B cell (primary cell): Measurements from ENCODE around the gene KLHL25. TPM values are rescaled to one million over a fixed set of nuclear protein-coding genes. Genes with fewer than 3 reads are reported as not detected.

Experiments used
- ATAC-seq: fragments of 200-7000 bp; cut with Tn5 transposase; one replicate; pipeline ENCODE4 v1.10.0; 2021; ENCODE audit warnings: low read depth, mild to moderate bottlenecking, moderate number of reproducible peaks, moderate library complexity
- CTCF ChIA-PET: fragments of 350-600 bp; sonication (Branson Sonifier 250); formaldehyde crosslinking; loops from one replicate; lab custom pipeline; 2021; ENCODE audit warnings: antibody characterized with exemption, inconsistent platforms; lab: Charles Lee
- POLR2A ChIA-PET: fragments of 350-600 bp; sonication (Branson Sonifier 250); formaldehyde crosslinking; loops from one replicate; lab custom pipeline; 2021; ENCODE audit warnings: antibody characterized with exemption; lab: Charles Lee
- DNase-seq: peaks from one replicate; pipeline ENCODE4 v3.0.0; 2013
- H2AFZ ChIP-seq: 2 replicates; pipeline ENCODE4 v1.6.1; 2012; ENCODE audit warnings: mild to moderate bottlenecking, low read depth, low read length; ENCODE audit not compliant: insufficient read depth, poor library complexity, severe bottlenecking
- H3K27ac ChIP-seq, 2 donors: 1 replicate in 1 of 2; 2 replicates in 1 of 2; pipeline ENCODE4 v1.5.1; 2012 to 2013; ENCODE audit warnings: low read length in 2 of 2, mild to moderate bottlenecking in 2 of 2, moderate library complexity in 1 of 2
- H3K27me3 ChIP-seq, 4 experiments: fragments of 200-600 bp in 1 of 4; sonication (generic) in 1 of 4; replicated peaks in 1 of 4; 1 replicate in 2 of 4; 2 replicates in 2 of 4; pipeline versions ENCODE4 v1.6.1 to v1.7.0; 2013 to 2016; ENCODE audit warnings: low read length in 3 of 4, mild to moderate bottlenecking in 2 of 4, mixed read lengths in 1 of 4, moderate library complexity in 1 of 4; ENCODE audit not compliant: insufficient read depth in 4 of 4, control insufficient read depth in 3 of 4; ENCODE audit errors: control extremely low read depth in 1 of 4
- H3K36me3 ChIP-seq, 2 experiments: replicated peaks in 1 of 2; 1 replicate in 1 of 2; 2 replicates in 1 of 2; pipeline versions ENCODE4 v1.6.1 to v1.7.1; 2013; ENCODE audit warnings: low read length in 1 of 2; ENCODE audit not compliant: insufficient read depth in 2 of 2, control insufficient read depth in 1 of 2; ENCODE audit errors: control extremely low read depth in 1 of 2, extremely low read depth in 1 of 2
- H3K4me1 ChIP-seq, 2 donors: fragments of 200-600 bp in 1 of 2; sonication (generic) in 1 of 2; 1 replicate in 1 of 2; 2 replicates in 1 of 2; pipeline versions ENCODE4 v1.5.1 to v1.6.1; 2013 to 2017; ENCODE audit warnings: low read length in 2 of 2; ENCODE audit not compliant: control insufficient read depth in 2 of 2, insufficient read depth in 2 of 2
- H3K4me2 ChIP-seq: replicated peaks from 2 replicates; pipeline ENCODE3; 2012; ENCODE audit warnings: mild to moderate bottlenecking, low read depth, low read length; ENCODE audit not compliant: poor library complexity, severe bottlenecking
- H3K4me3 ChIP-seq, 5 experiments: fragments of 200-600 bp in 1 of 5; sonication (generic) in 1 of 5; 1 replicate in 3 of 5; 2 replicates in 2 of 5; pipeline versions ENCODE4 v1.5.1 to v1.7.0; 2011 to 2016; ENCODE audit warnings: low read length in 4 of 5, mild to moderate bottlenecking in 4 of 5, low read depth in 2 of 5, control low read depth in 1 of 5, moderate library complexity in 1 of 5; ENCODE audit not compliant: insufficient read depth in 1 of 5; ENCODE audit errors: control extremely low read depth in 1 of 5, extremely low read depth in 1 of 5
- H3K79me2 ChIP-seq: fragments of 200-600 bp; sonication (generic); one replicate; pipeline ENCODE4 v1.6.0; 2016; ENCODE audit warnings: low read length; ENCODE audit not compliant: control insufficient read depth, insufficient read depth
- H3K9ac ChIP-seq: fragments of 200-600 bp; sonication (generic); 2 replicates; pipeline ENCODE4 v1.6.1; 2017; ENCODE audit warnings: mild to moderate bottlenecking, low read length, moderate library complexity
- H3K9me3 ChIP-seq, 3 donors: one replicate each; pipeline versions ENCODE4 v1.6.1 to v1.7.1; 2013; ENCODE audit warnings: low read length in 2 of 3; ENCODE audit not compliant: control insufficient read depth in 2 of 3, insufficient read depth in 1 of 3; ENCODE audit errors: control extremely low read depth in 1 of 3
- H4K20me1 ChIP-seq: 2 replicates; pipeline ENCODE4 v1.6.0; 2012; ENCODE audit warnings: mild to moderate bottlenecking, low read length; ENCODE audit not compliant: insufficient read depth, control insufficient read depth, poor library complexity, severe bottlenecking
- H3K27ac Mint-ChIP-seq: one replicate; pipeline ENCODE4 v1.8.0; 2021; ENCODE audit warnings: mixed read lengths
- H3K27me3 Mint-ChIP-seq: one replicate; pipeline ENCODE4 v1.8.0; 2021; ENCODE audit warnings: mixed read lengths
- H3K4me1 Mint-ChIP-seq: one replicate; pipeline ENCODE4 v1.8.0; 2021; ENCODE audit warnings: mixed read lengths
- H3K4me3 Mint-ChIP-seq: one replicate; pipeline ENCODE4 v1.8.0; 2021; ENCODE audit warnings: mixed read lengths
- H3K9me3 Mint-ChIP-seq: one replicate; pipeline ENCODE4 v1.8.0; 2022; ENCODE audit warnings: mixed read lengths; ENCODE audit not compliant: insufficient read depth
- CTCF ChIP-seq: fragments of 200-600 bp; IDR thresholded peaks from one replicate; pipeline ENCODE4 v1.8.0; 2022; ENCODE audit warnings: antibody characterized with exemption, mild to moderate bottlenecking
- WGBS: methylation state at CpG from one replicate; pipeline ENCODE4 v1.1.5; 2013; ENCODE audit warnings: missing lambda C conversion rate; ENCODE audit not compliant: insufficient coverage; 5-methylcytosine and 5-hydroxymethylcytosine counted together
- intact Hi-C: fragments of 100-400 bp; cut with micrococcal nuclease; formaldehyde crosslinking; loops from one replicate; pipeline ENCODE4 v1.10.0; 2022
- polyA plus RNA-seq: library from polyadenylated mRNA; depleted of rRNA; stranded (reverse); fragments of >200 nt; gene quantifications from 2 replicates; pipeline ENCODE4 v1.2.3, GENCODE V29; 2012
- total RNA-seq, 2 donors: library from RNA; stranded (reverse); fragments of 120-200 nt in 1 of 2; gene quantifications; 1 replicate in 1 of 2; 2 replicates in 1 of 2; pipeline versions ENCODE4 v1.2.3 to v1.2.4, GENCODE V29; 2013 to 2022

The KLHL25 gene
- total and polyA plus RNA-seq, 2 donors (not counting 1 experiment from before 2014, with no cell fraction given), result 1.1 to 3.3 TPM

- no peaks in the 10 kb centered on the region for H3K9me3 Mint-ChIP-seq
- H3K4me3 ChIP-seq, result no peak overlapping the region
- CTCF ChIA-PET, result interaction anchor here (1.1 to 1.4 kb wide), 2 partner anchors 37 to 116 kb away, joined by 3 read pairs; no protein-coding TSS in a partner anchor
- H3K27me3 Mint-ChIP-seq, result no peaks in the 10 kb centered on the region
- peaks cover 5% of the 10 kb centered on the region for H4K20me1 ChIP-seq
- no peak overlapping the region for H3K4me3 Mint-ChIP-seq
- ATAC-seq, result no peak
- peaks cover 8 to 97% of the 10 kb centered on the region in 2 experiments for H3K36me3 ChIP-seq
- intact Hi-C loops, result loop anchor here (5.0 kb wide), 1 partner anchor 37 kb away; no protein-coding TSS in a partner anchor
- peaks cover under 1% of the 10 kb centered on the region for H3K79me2 ChIP-seq
- no peaks in the 10 kb centered on the region for H3K9me3 ChIP-seq
- no peaks in the 10 kb centered on the region for H3K27me3 ChIP-seq
- H3K4me1 Mint-ChIP-seq, result peaks cover 4% of the 10 kb centered on the region
- H3K4me2 ChIP-seq, result no peak overlapping the region
- peak overlapping the region; percentile 2 for H3K27ac Mint-ChIP-seq
- H3K9ac ChIP-seq, result no peak overlapping the region
- no peak for DNase-seq
- POLR2A ChIA-PET, result no interaction called here
- no peak for TF ChIP-seq CTCF
- 68% methylated on average over 8 of the region's 10 CpGs for WGBS
- no peak overlapping the region for H2AFZ ChIP-seq
- no peaks in the 10 kb centered on the region for H3K4me1 ChIP-seq
- H3K27ac ChIP-seq, result peak overlapping the region in 1 of 2 donors; percentile 44
These were observed 70.5 kb downstream of the KLHL25 start for GRCh38 chr15:85723960-85724945.
